SK-N-SH treated with all-trans-retinoic acid at 6 μM for 48 hours (cell line): Measurements from ENCODE around the gene SSTR5.

ENCODE experiments used
- ATAC-seq: fragments of 200-7000 bp; cut with Tn5 transposase; 3 replicates; pipeline ENCODE4 v1.9.1; 2020; ENCODE audit warnings: mild to moderate bottlenecking, moderate library complexity
- BACH2 ChIP-seq: fragments of 250-450 bp; sonication (Bioruptor Pico); IDR thresholded peaks from 2 replicates; pipeline ENCODE4 v1.9.0; 2021; ENCODE audit warnings: mild to moderate bottlenecking, borderline replicate concordance
- CREB5 ChIP-seq: fragments of 250-450 bp; sonication (Bioruptor Pico); IDR thresholded peaks from 2 replicates; pipeline ENCODE4 v1.5.1; 2020; ENCODE audit warnings: low read depth, mild to moderate bottlenecking, moderate library complexity
- CSRNP3 ChIP-seq: fragments of 250-450 bp; sonication (Bioruptor Pico); IDR thresholded peaks from 2 replicates; pipeline ENCODE4 v1.5.1; 2021; ENCODE audit warnings: mild to moderate bottlenecking, moderate library complexity
- ESRRG ChIP-seq: fragments of 250-450 bp; sonication (Bioruptor Pico); IDR thresholded peaks from 2 replicates; pipeline ENCODE4 v1.6.1; 2021; ENCODE audit warnings: mild to moderate bottlenecking
- GLIS3 ChIP-seq: fragments of 250-450 bp; sonication (Bioruptor Pico); IDR thresholded peaks from 2 replicates; pipeline ENCODE4 v1.5.0; 2020; ENCODE audit warnings: mild to moderate bottlenecking, moderate library complexity
- OSR1 ChIP-seq: fragments of 250-450 bp; sonication (Bioruptor Pico); IDR thresholded peaks from 2 replicates; pipeline ENCODE4 v1.8.0; 2022; ENCODE audit warnings: moderate library complexity, mild to moderate bottlenecking, inconsistent platforms
- PATZ1 ChIP-seq: fragments of 250-450 bp; sonication (Bioruptor Pico); IDR thresholded peaks from 2 replicates; pipeline ENCODE4 v1.8.0; 2020; ENCODE audit warnings: mild to moderate bottlenecking, moderate library complexity, borderline replicate concordance
- POU6F1 ChIP-seq: fragments of 250-450 bp; sonication (Bioruptor Pico); IDR thresholded peaks from 2 replicates; pipeline ENCODE4 v1.8.0; 2021; ENCODE audit warnings: low read depth, mild to moderate bottlenecking, moderate library complexity, borderline replicate concordance
- PPARA ChIP-seq: fragments of 250-450 bp; sonication (Bioruptor Pico); IDR thresholded peaks from 2 replicates; pipeline ENCODE4 v1.5.0; 2020; ENCODE audit warnings: mild to moderate bottlenecking, borderline replicate concordance
- RARB ChIP-seq: fragments of 250-450 bp; sonication (Bioruptor Pico); IDR thresholded peaks from 2 replicates; pipeline ENCODE4 v1.8.0; 2021; ENCODE audit warnings: mild to moderate bottlenecking, moderate library complexity
- SNAI2 ChIP-seq: fragments of 250-450 bp; sonication (Bioruptor Pico); IDR thresholded peaks from 2 replicates; pipeline ENCODE4 v1.5.0; 2020; ENCODE audit warnings: mild to moderate bottlenecking, moderate library complexity
- TCF4 ChIP-seq: fragments of 250-450 bp; sonication (Bioruptor Pico); IDR thresholded peaks from 2 replicates; pipeline ENCODE4 v1.8.0; 2021; ENCODE audit warnings: mild to moderate bottlenecking, moderate library complexity, borderline replicate concordance
- TSHZ2 ChIP-seq: fragments of 250-450 bp; sonication (Bioruptor Pico); IDR thresholded peaks from 2 replicates; pipeline ENCODE4 v1.5.0; 2020; ENCODE audit warnings: mild to moderate bottlenecking, moderate library complexity
- ZC3H10 ChIP-seq: fragments of 250-450 bp; sonication (Bioruptor Pico); IDR thresholded peaks from 2 replicates; pipeline ENCODE4 v1.5.1; 2021; ENCODE audit warnings: mild to moderate bottlenecking, moderate library complexity
- ZFP3 ChIP-seq: fragments of 250-450 bp; sonication (Bioruptor Pico); IDR thresholded peaks from 2 replicates; pipeline ENCODE4 v1.5.0; 2020; ENCODE audit warnings: mild to moderate bottlenecking, moderate library complexity
- ZFP30 ChIP-seq: fragments of 450-650 bp; formaldehyde crosslinking; IDR thresholded peaks from 2 replicates; pipeline ENCODE4 v1.5.0; 2022; ENCODE audit warnings: mild to moderate bottlenecking, moderate library complexity
- ZNF565 ChIP-seq: fragments of 450-650 bp; formaldehyde crosslinking; conservative IDR thresholded peaks from 2 replicates; pipeline ENCODE4 v1.5.0; 2020; ENCODE audit warnings: low read depth, mild to moderate bottlenecking, moderate library complexity
- ZNF8 ChIP-seq: fragments of 450-650 bp; formaldehyde crosslinking; IDR thresholded peaks from 2 replicates; pipeline ENCODE4 v1.5.0; 2020; ENCODE audit warnings: mild to moderate bottlenecking, moderate library complexity

Gene SSTR5

GRCh38 chr16:1070864-1071408, 1.6 kb upstream of the SSTR5 start:
- TF ChIP-seq ZFP3 (CRISPR knock-in tag), result no peak
- no peak for TF ChIP-seq SNAI2
- no peak for TF ChIP-seq BACH2 (CRISPR knock-in tag)
- TF ChIP-seq ZC3H10, result no peak
- TF ChIP-seq TSHZ2 (CRISPR knock-in tag), result no peak
- TF ChIP-seq ZFP30, result no peak
- TF ChIP-seq ZNF565 (CRISPR knock-in tag), result no peak
- no peak for ATAC-seq

- TF ChIP-seq CREB5 (CRISPR knock-in tag) (no peak), ZFP30 (no peak), PPARA (CRISPR knock-in tag) (no peak), GLIS3 (CRISPR knock-in tag) (no peak), SNAI2 (no peak), ZFP3 (CRISPR knock-in tag) (no peak), POU6F1 (CRISPR knock-in tag) (no peak), ZNF8 (no peak), RARB (CRISPR knock-in tag) (no peak), BACH2 (CRISPR knock-in tag) (no peak), PATZ1 (CRISPR knock-in tag) (no peak), TCF4 (CRISPR knock-in tag) (no peak), OSR1 (CRISPR knock-in tag) (no peak), ZNF565 (CRISPR knock-in tag) (no peak), CSRNP3 (CRISPR knock-in tag) (no peak), ESRRG (no peak), TSHZ2 (CRISPR knock-in tag) (no peak)
- TF ChIP-seq, all 23 proteins: peak for 0
- no peak for ATAC-seq
Observed at GRCh38 chr16:1071561-1072225, 854 bp upstream of the SSTR5 start.
